GM10248 (cell line): ENCODE results near the gene ZMYM2.

Experiments
- CTCF ChIA-PET: fragments of 300-600 bp; sonication (Branson Sonifier 250); formaldehyde crosslinking; extraction: SDS; loops from one replicate; lab custom pipeline; 2021; ENCODE audit warnings: antibody characterized with exemption; lab: Yijun Ruan, JAX
- POLR2A ChIA-PET: fragments of 350-650 bp; sonication (Branson Sonifier 250); formaldehyde crosslinking; extraction: SDS; loops from one replicate; lab custom pipeline; 2020; ENCODE audit warnings: antibody characterized with exemption; lab: Yijun Ruan, JAX
- DNase-seq: peaks from one replicate; pipeline ENCODE4 v3.0.0; 2012; ENCODE audit errors: extremely low spot score
- TF ChIP-seq, protein P1 (sequence below): IDR thresholded peaks from 2 replicates; pipeline ENCODE4 v1.5.1; 2012; ENCODE audit warnings: mild to moderate bottlenecking, low read depth; ENCODE audit errors: extremely low read depth, missing control alignments, control extremely low read depth

The ZMYM2 gene

DNA sequence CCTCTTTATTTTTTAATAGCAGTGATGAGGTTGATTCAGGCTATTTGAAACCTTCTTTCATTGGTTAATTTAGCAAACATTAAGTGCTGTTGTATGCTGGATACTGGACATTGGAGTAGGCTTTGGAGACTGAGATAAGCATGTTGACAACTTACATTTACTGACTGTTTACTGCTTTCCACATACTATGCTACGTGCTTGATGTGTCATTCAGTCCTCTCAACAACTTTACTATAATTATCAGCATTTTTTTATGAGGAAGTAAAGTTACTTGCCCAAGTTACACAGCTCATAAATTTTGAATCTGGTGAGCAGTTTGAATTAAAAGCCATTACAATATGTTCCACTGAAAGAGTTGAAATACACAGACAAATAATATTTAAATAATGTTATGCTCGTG is 118.6 kb downstream of the ZMYM2 start:
- TF ChIP-seq, protein P1, sequence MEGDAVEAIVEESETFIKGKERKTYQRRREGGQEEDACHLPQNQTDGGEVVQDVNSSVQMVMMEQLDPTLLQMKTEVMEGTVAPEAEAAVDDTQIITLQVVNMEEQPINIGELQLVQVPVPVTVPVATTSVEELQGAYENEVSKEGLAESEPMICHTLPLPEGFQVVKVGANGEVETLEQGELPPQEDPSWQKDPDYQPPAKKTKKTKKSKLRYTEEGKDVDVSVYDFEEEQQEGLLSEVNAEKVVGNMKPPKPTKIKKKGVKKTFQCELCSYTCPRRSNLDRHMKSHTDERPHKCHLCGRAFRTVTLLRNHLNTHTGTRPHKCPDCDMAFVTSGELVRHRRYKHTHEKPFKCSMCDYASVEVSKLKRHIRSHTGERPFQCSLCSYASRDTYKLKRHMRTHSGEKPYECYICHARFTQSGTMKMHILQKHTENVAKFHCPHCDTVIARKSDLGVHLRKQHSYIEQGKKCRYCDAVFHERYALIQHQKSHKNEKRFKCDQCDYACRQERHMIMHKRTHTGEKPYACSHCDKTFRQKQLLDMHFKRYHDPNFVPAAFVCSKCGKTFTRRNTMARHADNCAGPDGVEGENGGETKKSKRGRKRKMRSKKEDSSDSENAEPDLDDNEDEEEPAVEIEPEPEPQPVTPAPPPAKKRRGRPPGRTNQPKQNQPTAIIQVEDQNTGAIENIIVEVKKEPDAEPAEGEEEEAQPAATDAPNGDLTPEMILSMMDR, result no peak
- POLR2A ChIA-PET, result no interaction called here
- no peak for DNase-seq
- CTCF ChIA-PET, result no interaction called here

DNA sequence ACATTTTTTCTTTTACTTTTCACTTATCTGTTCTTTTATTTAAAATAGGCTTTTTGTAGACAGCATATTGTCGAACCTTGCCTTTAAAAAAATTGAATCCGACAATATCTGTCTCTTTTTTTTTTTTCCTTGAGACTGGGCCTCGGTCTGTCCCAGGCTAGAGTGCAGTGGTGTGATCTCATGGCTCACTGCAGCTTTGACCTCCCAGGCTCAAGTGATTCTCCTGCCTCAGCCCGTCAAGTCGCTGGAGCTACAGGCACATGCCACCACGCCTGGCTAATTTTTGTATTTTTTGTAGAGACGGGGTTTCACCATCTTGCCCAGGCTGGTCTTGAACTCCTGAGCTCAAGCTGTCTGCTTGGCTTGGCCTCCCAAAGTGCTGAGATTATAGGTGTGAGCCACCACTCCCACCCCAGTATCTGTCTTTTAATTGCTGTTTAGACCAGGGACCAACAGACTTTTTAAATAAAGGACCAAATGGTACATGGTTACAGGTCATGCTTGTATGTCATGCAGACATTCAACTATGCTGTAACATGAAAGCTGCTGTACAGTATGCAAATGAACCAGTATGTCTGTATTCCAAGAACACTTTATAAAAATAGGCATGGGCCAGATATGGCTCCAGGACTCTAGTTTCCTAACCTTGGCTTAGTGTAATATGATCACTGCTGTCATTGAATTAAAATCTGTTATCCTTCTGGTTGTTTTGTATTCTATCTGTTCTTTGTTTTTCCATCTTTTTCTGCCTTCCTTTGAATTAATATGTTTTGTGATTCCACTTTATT is 122.0 kb downstream of the ZMYM2 start:
- POLR2A ChIA-PET, result no interaction called here
- CTCF ChIA-PET, result no interaction called here
- TF ChIP-seq, protein P1, result no peak
- no peak for DNase-seq

DNA sequence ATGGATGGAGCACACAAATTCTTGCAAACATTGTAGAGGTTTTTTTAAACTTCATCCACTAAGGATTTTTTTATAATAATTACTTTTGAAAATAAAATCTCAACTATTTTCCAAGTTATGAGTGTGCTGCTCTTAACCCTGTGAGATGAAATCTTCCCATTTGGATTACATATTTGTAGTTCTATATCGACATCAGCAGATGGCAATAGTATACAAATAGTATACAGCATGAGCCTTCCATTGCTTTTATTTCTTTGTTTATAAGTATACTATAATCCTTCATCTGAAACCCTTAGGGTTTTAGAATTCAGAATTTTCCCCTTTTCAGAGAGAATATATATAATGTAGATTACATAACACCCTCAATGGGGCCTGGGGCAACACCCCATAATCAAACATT is 131.8 kb downstream of the ZMYM2 start:
- ChIA-PET CTCF (interaction anchor here (0.9 to 1.4 kb wide), 2 partner anchors 17 to 74 kb away, joined by 3 to 4 read pairs; no protein-coding TSS in a partner anchor), POLR2A (no interaction called here)
- TF ChIP-seq, protein P1, result no peak
- DNase-seq, result no peak

DNA sequence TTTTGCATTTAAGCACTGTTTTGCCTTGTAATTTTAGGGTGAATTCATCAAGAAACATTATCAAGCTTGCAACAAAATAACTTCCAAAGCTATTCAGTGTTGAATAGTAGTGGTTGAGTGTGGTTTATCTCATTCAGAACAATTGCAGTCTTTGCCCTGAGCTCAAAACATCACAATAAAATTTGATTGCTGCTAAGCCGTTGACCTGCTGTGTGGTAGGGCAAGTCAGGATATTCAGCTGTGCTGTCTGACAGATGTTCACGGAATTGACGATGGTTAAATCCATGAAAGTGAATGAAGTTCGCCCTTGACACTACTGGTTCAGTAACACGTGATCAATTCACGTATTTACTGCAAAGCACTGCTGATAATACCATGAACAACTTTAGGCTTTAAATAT is 135.4 kb downstream of the ZMYM2 start:
- DNase-seq, result no peak
- ChIA-PET CTCF (interaction anchor here (2.3 kb wide), 1 partner anchor 14 kb away, joined by 6 read pairs; no protein-coding TSS in a partner anchor), POLR2A (no interaction called here)
- TF ChIP-seq, protein P1, result no peak

DNA sequence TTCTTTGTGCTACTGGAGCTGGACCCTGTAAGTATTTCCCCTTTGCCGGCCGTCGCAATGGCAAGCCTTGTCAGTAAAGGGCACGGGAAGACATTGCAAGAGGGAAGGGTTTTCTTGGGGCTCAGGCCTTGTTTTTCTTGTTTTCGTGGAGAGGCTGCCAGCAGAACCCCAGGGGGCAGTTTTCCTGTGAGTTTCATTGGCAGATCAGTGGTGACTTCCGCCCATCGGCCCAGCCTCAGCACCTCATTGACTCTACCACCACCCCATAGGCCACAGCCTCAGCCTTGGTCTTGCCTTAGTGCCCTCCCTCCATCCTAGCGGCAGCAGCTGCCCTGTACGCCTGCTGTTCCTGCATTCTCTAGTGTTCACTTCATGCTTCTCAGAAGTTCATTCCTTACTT is 140.8 kb downstream of the ZMYM2 start:
- ChIA-PET CTCF (no interaction called here), POLR2A (no interaction called here)
- DNase-seq, result no peak
- TF ChIP-seq, protein P1, result no peak

DNA sequence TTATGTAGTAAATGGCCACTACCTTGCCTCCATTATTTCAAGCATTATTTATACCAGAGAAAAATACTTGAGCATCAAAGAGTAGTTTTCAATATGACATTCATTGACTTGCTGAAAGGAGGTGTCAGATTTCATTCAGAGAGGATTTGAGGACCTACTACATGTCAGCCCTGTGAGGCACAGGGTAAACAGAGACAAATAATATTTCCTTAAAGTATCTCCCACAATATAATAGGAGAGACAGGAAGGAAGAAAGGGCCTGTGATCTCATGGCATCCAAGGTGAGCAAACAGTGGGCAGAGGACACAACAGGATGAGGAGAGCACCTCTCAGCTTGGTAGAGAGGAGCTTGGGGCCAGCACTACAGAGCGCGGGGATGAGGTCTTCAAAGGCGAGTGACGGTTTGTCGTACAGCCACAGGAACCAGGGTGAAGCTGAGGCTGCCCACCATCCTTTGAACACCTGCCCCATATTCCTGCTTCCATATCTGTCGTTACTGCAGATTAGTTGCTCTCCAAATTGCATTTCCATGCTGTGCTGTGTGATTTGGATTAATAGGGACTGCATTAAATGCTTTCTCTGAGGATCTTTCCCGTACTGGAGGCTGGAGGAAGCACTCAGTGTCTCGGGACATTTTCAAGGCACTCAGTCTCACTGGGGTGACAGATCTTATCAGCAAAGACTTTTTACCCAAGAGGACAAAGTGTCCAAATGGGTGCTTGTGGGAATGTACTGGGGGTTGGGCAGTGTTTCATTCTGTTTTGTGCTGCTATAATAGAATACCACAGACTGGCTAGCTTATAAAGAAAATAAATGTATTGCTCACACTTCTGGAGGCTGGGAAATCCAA is 143.2 kb downstream of the ZMYM2 start:
- TF ChIP-seq, protein P1, result no peak
- no peak for DNase-seq
- ChIA-PET CTCF (no interaction called here), POLR2A (no interaction called here)
